WTC11 (cell line): ENCODE data around the gene GNG3. TPM values are rescaled to one million over a fixed set of nuclear protein-coding genes. Genes with fewer than 3 reads are reported as not detected.

Source experiments
- ATF6 ChIP-seq: sonication (generic); formaldehyde crosslinking; IDR thresholded peaks from 2 replicates; pipeline ENCODE4 v1.8.1; 2023; ENCODE audit warnings: mild to moderate bottlenecking, missing genetic modification reagents
- CBFB ChIP-seq: sonication (generic); formaldehyde crosslinking; IDR thresholded peaks from 2 replicates; pipeline ENCODE4 v1.8.1; 2022; ENCODE audit warnings: mild to moderate bottlenecking, low read depth, missing genetic modification reagents
- CREM ChIP-seq: sonication (generic); formaldehyde crosslinking; IDR thresholded peaks from 2 replicates; pipeline ENCODE4 v1.8.1; 2022; ENCODE audit warnings: mild to moderate bottlenecking, missing genetic modification reagents, moderate library complexity
- E2F1 ChIP-seq: sonication (generic); formaldehyde crosslinking; IDR thresholded peaks from 2 replicates; pipeline ENCODE4 v1.8.0; 2022; ENCODE audit warnings: mild to moderate bottlenecking, missing genetic modification reagents
- E2F4 ChIP-seq: sonication (generic); formaldehyde crosslinking; IDR thresholded peaks from 2 replicates; pipeline ENCODE4 v1.8.1; 2022; ENCODE audit warnings: low read depth, mild to moderate bottlenecking, moderate library complexity, missing genetic modification reagents, borderline replicate concordance
- ESRRA ChIP-seq: sonication (generic); formaldehyde crosslinking; IDR thresholded peaks from 2 replicates; pipeline ENCODE4 v1.8.1; 2022; ENCODE audit warnings: mild to moderate bottlenecking, missing genetic modification reagents, borderline replicate concordance
- ETV6 ChIP-seq: sonication (generic); formaldehyde crosslinking; IDR thresholded peaks from 2 replicates; pipeline ENCODE4 v1.8.1; 2022; ENCODE audit warnings: mild to moderate bottlenecking, missing genetic modification reagents
- FOXJ3 ChIP-seq: sonication (generic); formaldehyde crosslinking; IDR thresholded peaks from 2 replicates; pipeline ENCODE4 v1.9.0; 2021; ENCODE audit warnings: missing genetic modification reagents, mild to moderate bottlenecking, borderline replicate concordance
- FOXP4 ChIP-seq: sonication (generic); formaldehyde crosslinking; IDR thresholded peaks from 2 replicates; pipeline ENCODE4 v1.8.0; 2022; ENCODE audit warnings: mild to moderate bottlenecking, missing genetic modification reagents
- GABPB1 ChIP-seq: sonication (generic); formaldehyde crosslinking; IDR thresholded peaks from 2 replicates; pipeline ENCODE4 v1.8.1; 2023; ENCODE audit warnings: mild to moderate bottlenecking, missing genetic modification reagents
- GTF2I ChIP-seq: fragments of 250-450 bp; sonication (Bioruptor Pico); conservative IDR thresholded peaks from 2 replicates; pipeline ENCODE4 v1.4.0; 2021; ENCODE audit warnings: mild to moderate bottlenecking
- JUN ChIP-seq: sonication (generic); formaldehyde crosslinking; IDR thresholded peaks from 2 replicates; pipeline ENCODE4 v1.8.0; 2023; ENCODE audit warnings: mild to moderate bottlenecking, missing genetic modification reagents
- MAX ChIP-seq: sonication (generic); formaldehyde crosslinking; IDR thresholded peaks from 2 replicates; pipeline ENCODE4 v1.8.0; 2022; ENCODE audit warnings: mild to moderate bottlenecking, missing genetic modification reagents
- NFE2L1 ChIP-seq: sonication (generic); formaldehyde crosslinking; IDR thresholded peaks from 2 replicates; pipeline ENCODE4 v1.8.1; 2023; ENCODE audit warnings: missing genetic modification reagents
- NR2C2 ChIP-seq: sonication (generic); formaldehyde crosslinking; IDR thresholded peaks from 2 replicates; pipeline ENCODE4 v1.8.0; 2022; ENCODE audit warnings: mild to moderate bottlenecking, missing genetic modification reagents
- NR3C1 ChIP-seq: sonication (generic); formaldehyde crosslinking; conservative IDR thresholded peaks from 2 replicates; pipeline ENCODE4 v1.8.1; 2023; ENCODE audit warnings: low read depth, mild to moderate bottlenecking, missing genetic modification reagents
- PREB ChIP-seq: sonication (generic); formaldehyde crosslinking; IDR thresholded peaks from 2 replicates; pipeline ENCODE4 v1.8.1; 2022; ENCODE audit warnings: mild to moderate bottlenecking, missing genetic modification reagents, moderate library complexity, borderline replicate concordance
- PRRX2 ChIP-seq: fragments of 250-450 bp; sonication (Bioruptor Pico); IDR thresholded peaks from 2 replicates; pipeline ENCODE4 v1.8.0; 2021; ENCODE audit warnings: mild to moderate bottlenecking
- RORB ChIP-seq: fragments of 250-450 bp; sonication (Bioruptor Pico); IDR thresholded peaks from 2 replicates; pipeline ENCODE4 v1.9.0; 2021; ENCODE audit warnings: mild to moderate bottlenecking
- SMAD4 ChIP-seq: sonication (generic); formaldehyde crosslinking; IDR thresholded peaks from 2 replicates; pipeline ENCODE4 v1.8.0; 2022; ENCODE audit warnings: mild to moderate bottlenecking, missing genetic modification reagents
- TEAD4 ChIP-seq: sonication (generic); formaldehyde crosslinking; IDR thresholded peaks from 2 replicates; pipeline ENCODE4 v1.8.0; 2022; ENCODE audit warnings: mild to moderate bottlenecking, missing genetic modification reagents
- USF2 ChIP-seq: sonication (generic); formaldehyde crosslinking; IDR thresholded peaks from 2 replicates; pipeline ENCODE4 v1.8.1; 2023; ENCODE audit warnings: mild to moderate bottlenecking, missing genetic modification reagents, moderate library complexity
- ZMAT4 ChIP-seq: fragments of 250-450 bp; sonication (Bioruptor Pico); IDR thresholded peaks from 2 replicates; pipeline ENCODE4 v1.9.0; 2021; ENCODE audit warnings: mild to moderate bottlenecking
- ZNF138 ChIP-seq: sonication (generic); formaldehyde crosslinking; conservative IDR thresholded peaks from 2 replicates; pipeline ENCODE4 v1.8.1; 2022; ENCODE audit warnings: mild to moderate bottlenecking, moderate library complexity, missing genetic modification reagents
- ZNF232 ChIP-seq: sonication (generic); formaldehyde crosslinking; IDR thresholded peaks from 2 replicates; pipeline ENCODE4 v1.8.0; 2022; ENCODE audit warnings: mild to moderate bottlenecking, missing genetic modification reagents
- ZNF263 ChIP-seq: sonication (generic); formaldehyde crosslinking; IDR thresholded peaks from 2 replicates; pipeline ENCODE4 v1.8.1; 2022; ENCODE audit warnings: low read depth, mild to moderate bottlenecking, moderate library complexity, missing genetic modification reagents
- ZNF416 ChIP-seq: fragments of 250-450 bp; sonication (Bioruptor Pico); IDR thresholded peaks from 2 replicates; pipeline ENCODE4 v1.9.0; 2021; ENCODE audit warnings: mild to moderate bottlenecking, inconsistent platforms
- ZNF512 ChIP-seq: sonication (generic); formaldehyde crosslinking; IDR thresholded peaks from 2 replicates; pipeline ENCODE4 v1.8.1; 2022; ENCODE audit warnings: missing genetic modification reagents, borderline replicate concordance
- total RNA-seq: library from RNA; stranded (reverse); gene quantifications from 3 replicates; pipeline ENCODE4 v1.2.3, GENCODE V29; 2021

Gene GNG3
- total RNA-seq, 1 experiment from 2014 or later: 6.0 TPM

- TF ChIP-seq NFE2L1: 0 out of 2 replicates have a peak, but pooled peaks have one; percentile 7
- no peak for TF ChIP-seq CBFB (CRISPR knock-in tag)
- no peak; the same call in 1 of the 2 replicates for TF ChIP-seq ESRRA (CRISPR knock-in tag)
- TF ChIP-seq PREB (CRISPR knock-in tag): no peak
- no peak for TF ChIP-seq PRRX2 (CRISPR knock-in tag)
- peak; percentile 52 for TF ChIP-seq USF2 (CRISPR knock-in tag)
- TF ChIP-seq ZNF512 (CRISPR knock-in tag): no peak
- no peak for TF ChIP-seq ZMAT4
- peak; percentile 64; the same call in 1 of the 2 replicates for TF ChIP-seq ZNF232 (CRISPR knock-in tag)
- no peak; the same call in 1 of the 2 replicates for TF ChIP-seq CREM (CRISPR knock-in tag)
- TF ChIP-seq NR3C1: no peak
- no peak for TF ChIP-seq RORB
- TF ChIP-seq MAX (CRISPR knock-in tag): peak; percentile 79
- no peak for TF ChIP-seq GTF2I
- no peak for TF ChIP-seq FOXJ3 (CRISPR knock-in tag)
- peak; percentile 64; the same call in 1 of the 2 replicates for TF ChIP-seq E2F1 (CRISPR knock-in tag)
- TF ChIP-seq ETV6: peak; percentile 67
- TF ChIP-seq E2F4 (CRISPR knock-in tag): no peak
- TF ChIP-seq ZNF416: no peak
- TF ChIP-seq JUN (CRISPR knock-in tag): no peak
- no peak for TF ChIP-seq SMAD4 (CRISPR knock-in tag)
- peak; percentile 41 for TF ChIP-seq FOXP4
- no peak; the same call in 1 of the 2 replicates for TF ChIP-seq GABPB1 (CRISPR knock-in tag)
- no peak for TF ChIP-seq NR2C2 (CRISPR knock-in tag)
- no peak for TF ChIP-seq ZNF263 (CRISPR knock-in tag)
- TF ChIP-seq ATF6 (CRISPR knock-in tag): no peak
- TF ChIP-seq TEAD4 (CRISPR knock-in tag): no peak; the same call in 1 of the 2 replicates
- no peak for TF ChIP-seq ZNF138 (CRISPR knock-in tag)
Observed at GRCh38 chr11:62671608-62672389, 35.7 kb upstream of the GNG3 start, which contains the start of the genes LBHD1 and UQCC3 (continued).
